Natural killer cell (primary cell): ENCODE data around the gene GNPTG. TPM values are rescaled to one million over a fixed set of nuclear protein-coding genes. Genes with fewer than 3 reads are reported as not detected.

Experiments
- ATAC-seq, 3 donors: fragments of 150-1000 bp in 2 of 3; fragments of 200-7000 bp in 1 of 3; cut with Tn5 transposase; 1 replicate in 1 of 3; 2 replicates in 2 of 3; pipeline ENCODE4 v1.10.0; 2021; ENCODE audit warnings: mild to moderate bottlenecking in 2 of 3, moderate library complexity in 2 of 3
- DNase-seq, 2 donors: peaks; one replicate each; pipeline versions ENCODE4 v3.0.0 to v3.0.0-alpha.2; 2013 to 2021; ENCODE audit warnings: mixed read lengths in 1 of 2
- H3K27ac ChIP-seq: one replicate; pipeline ENCODE4 v1.5.1; 2013; ENCODE audit warnings: mild to moderate bottlenecking, low read length
- H3K27me3 ChIP-seq: one replicate; pipeline ENCODE4 v1.6.1; 2013; ENCODE audit warnings: low read length; ENCODE audit not compliant: control insufficient read depth, insufficient read depth
- H3K36me3 ChIP-seq: one replicate; pipeline ENCODE4 v1.6.1; 2013; ENCODE audit warnings: low read length; ENCODE audit not compliant: control insufficient read depth, insufficient read depth
- H3K4me1 ChIP-seq: one replicate; pipeline ENCODE4 v1.6.1; 2013; ENCODE audit warnings: low read length; ENCODE audit not compliant: control insufficient read depth, insufficient read depth
- H3K4me3 ChIP-seq: one replicate; pipeline ENCODE4 v1.5.1; 2013; ENCODE audit warnings: low read length
- H3K9me3 ChIP-seq: one replicate; pipeline ENCODE4 v1.6.1; 2013; ENCODE audit warnings: low read length; ENCODE audit not compliant: control insufficient read depth, insufficient read depth
- H3K27ac Mint-ChIP-seq, 2 donors: one replicate each; pipeline ENCODE4 v1.8.0; 2022; ENCODE audit warnings: mild to moderate bottlenecking in 2 of 2, mixed read lengths in 2 of 2, moderate library complexity in 1 of 2
- H3K27me3 Mint-ChIP-seq, 2 donors: one replicate each; pipeline ENCODE4 v1.8.0; 2022; ENCODE audit warnings: low read depth in 2 of 2, mixed read lengths in 2 of 2
- H3K36me3 Mint-ChIP-seq: one replicate; pipeline ENCODE4 v1.8.0; 2022; ENCODE audit warnings: mixed read lengths
- H3K4me1 Mint-ChIP-seq, 2 donors: one replicate each; pipeline ENCODE4 v1.8.0; 2022; ENCODE audit warnings: mixed read lengths in 2 of 2
- H3K4me3 Mint-ChIP-seq: one replicate; pipeline ENCODE4 v1.8.0; 2022; ENCODE audit warnings: mild to moderate bottlenecking, moderate library complexity, mixed read lengths
- H3K9me3 Mint-ChIP-seq, 2 donors: one replicate each; pipeline ENCODE4 v1.8.0; 2022; ENCODE audit warnings: mixed read lengths in 2 of 2
- WGBS: methylation state at CpG from one replicate; pipeline ENCODE4 v1.1.7; 2013; ENCODE audit warnings: missing lambda C conversion rate; ENCODE audit not compliant: insufficient coverage; 5-methylcytosine and 5-hydroxymethylcytosine counted together
- intact Hi-C: fragments of 100-400 bp; cut with micrococcal nuclease; formaldehyde crosslinking; loops from one replicate; pipeline ENCODE4 v1.14.2; 2022
- total RNA-seq, 4 donors: library from RNA; stranded (reverse); fragments of 120-200 nt in 1 of 4; gene quantifications; one replicate each; pipeline versions ENCODE4 v1.2.3 to v1.2.4, GENCODE V29; 2013 to 2022
- TF ChIP-seq, protein P1 (sequence below): fragments of 200-600 bp; IDR thresholded peaks from one replicate; pipeline ENCODE4 v1.8.0; 2022; ENCODE audit warnings: antibody characterized with exemption

Gene GNPTG
- total RNA-seq, 3 donors from 2014 or later (not counting 1 experiment from before 2014, with no cell fraction given) = 58.7 to 65.9 (median 62.0) TPM

DNA sequence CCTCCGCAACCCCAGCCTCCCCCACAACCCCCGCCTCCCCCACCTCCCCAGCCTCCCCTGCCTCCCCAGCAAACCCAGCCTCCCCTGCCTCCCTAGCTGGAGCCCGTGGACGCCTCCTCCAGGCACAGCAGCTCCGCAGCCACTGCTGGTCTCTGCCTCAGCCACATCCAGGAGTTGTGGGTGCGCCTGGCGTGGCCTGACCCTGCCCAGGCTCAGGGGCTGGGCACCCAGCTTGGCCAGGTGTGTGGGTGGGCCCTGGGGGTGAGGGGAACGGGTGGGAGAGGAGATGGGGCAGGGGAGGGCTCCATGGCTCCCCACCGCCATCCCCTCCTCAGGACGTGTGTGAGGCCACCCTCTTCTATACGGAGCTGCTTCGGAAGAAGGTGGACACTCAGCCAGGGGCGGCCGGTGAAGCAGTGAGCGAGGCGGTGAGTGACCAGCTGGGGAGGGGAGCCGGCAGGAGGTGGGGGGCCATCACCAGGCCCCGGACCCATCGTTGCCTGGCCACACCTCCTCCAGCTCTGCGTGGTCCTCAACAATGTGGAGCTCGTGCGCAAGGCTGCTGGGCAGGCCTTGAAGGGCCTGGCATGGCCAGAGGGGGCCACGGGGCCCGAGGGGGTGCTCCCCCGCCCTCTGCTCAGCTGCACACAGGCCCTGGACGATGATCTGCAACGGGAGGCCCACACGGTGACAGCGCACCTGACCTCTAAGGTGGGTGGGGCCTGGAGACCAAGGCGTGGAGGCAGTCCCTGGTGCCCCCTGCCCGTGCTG lies 5.9 kb upstream of the GNPTG start:
- DNase-seq = no peak
- Histone ChIP-seq H3K4me3 (no peak overlapping the region), H3K9me3 (no peaks in the 10 kb centered on the region), H3K4me1 (peaks cover 32% of the 10 kb centered on the region), H3K36me3 (peaks cover 12% of the 10 kb centered on the region), H3K27me3 (no peaks in the 10 kb centered on the region), H3K27ac (no peak overlapping the region)
- intact Hi-C loops = no loop called here
- no peak for ATAC-seq
- Mint-ChIP-seq H3K4me1 (peaks cover 9 to 23% of the 10 kb centered on the region in 2 donors), H3K9me3 (no peaks in the 10 kb centered on the region), H3K27me3 (no peaks in the 10 kb centered on the region), H3K4me3 (no peak overlapping the region), H3K27ac (no peak overlapping the region), H3K36me3 (no peaks in the 10 kb centered on the region)
- TF ChIP-seq, protein P1, sequence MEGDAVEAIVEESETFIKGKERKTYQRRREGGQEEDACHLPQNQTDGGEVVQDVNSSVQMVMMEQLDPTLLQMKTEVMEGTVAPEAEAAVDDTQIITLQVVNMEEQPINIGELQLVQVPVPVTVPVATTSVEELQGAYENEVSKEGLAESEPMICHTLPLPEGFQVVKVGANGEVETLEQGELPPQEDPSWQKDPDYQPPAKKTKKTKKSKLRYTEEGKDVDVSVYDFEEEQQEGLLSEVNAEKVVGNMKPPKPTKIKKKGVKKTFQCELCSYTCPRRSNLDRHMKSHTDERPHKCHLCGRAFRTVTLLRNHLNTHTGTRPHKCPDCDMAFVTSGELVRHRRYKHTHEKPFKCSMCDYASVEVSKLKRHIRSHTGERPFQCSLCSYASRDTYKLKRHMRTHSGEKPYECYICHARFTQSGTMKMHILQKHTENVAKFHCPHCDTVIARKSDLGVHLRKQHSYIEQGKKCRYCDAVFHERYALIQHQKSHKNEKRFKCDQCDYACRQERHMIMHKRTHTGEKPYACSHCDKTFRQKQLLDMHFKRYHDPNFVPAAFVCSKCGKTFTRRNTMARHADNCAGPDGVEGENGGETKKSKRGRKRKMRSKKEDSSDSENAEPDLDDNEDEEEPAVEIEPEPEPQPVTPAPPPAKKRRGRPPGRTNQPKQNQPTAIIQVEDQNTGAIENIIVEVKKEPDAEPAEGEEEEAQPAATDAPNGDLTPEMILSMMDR = no peak
- 80% methylated on average over 29 of the region's 31 CpGs for WGBS

DNA sequence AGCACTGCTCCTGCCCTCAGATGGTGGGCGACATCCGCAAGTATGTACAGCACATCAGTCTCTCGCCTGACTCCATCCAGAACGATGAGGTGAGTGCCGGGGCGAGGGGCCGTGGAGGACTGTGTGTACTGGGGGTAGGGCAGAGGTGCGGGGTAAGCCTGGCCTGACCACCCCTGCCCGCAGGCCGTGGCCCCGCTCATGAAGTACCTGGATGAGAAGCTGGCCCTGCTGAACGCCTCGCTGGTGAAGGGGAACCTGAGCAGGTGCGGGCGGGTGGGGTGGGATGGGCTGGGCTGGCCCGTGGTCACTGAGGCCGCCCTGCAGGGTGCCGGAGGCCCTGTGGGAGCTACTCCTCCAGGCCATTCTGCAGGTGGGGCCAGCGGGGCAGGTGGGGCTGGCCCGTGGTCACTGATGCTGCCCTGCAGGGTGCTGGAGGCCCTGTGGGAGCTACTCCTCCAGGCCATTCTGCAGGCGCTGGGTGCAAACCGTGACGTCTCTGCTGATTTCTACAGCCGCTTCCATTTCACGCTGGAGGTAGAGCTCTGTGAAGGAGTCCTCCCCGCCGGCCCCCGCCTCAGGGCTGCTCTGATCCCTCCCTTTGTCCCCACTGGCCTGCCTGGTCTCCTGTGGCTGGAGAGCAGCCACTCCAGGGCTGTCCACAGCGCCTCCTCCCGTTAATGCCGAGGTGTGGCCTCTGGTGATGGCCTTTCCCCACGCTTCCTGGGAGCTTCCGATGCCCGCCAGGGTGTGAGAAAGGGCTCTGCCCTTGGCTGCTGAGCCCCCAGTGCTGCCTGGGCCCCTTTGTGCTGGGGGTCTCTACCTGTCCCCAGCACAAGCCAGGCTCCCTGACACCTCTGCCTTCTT lies 5.1 kb upstream of the GNPTG start:
- Mint-ChIP-seq H3K27ac (no peak overlapping the region), H3K9me3 (no peaks in the 10 kb centered on the region), H3K27me3 (no peaks in the 10 kb centered on the region), H3K36me3 (no peaks in the 10 kb centered on the region), H3K4me1 (peaks cover 9 to 27% of the 10 kb centered on the region in 2 donors), H3K4me3 (no peak overlapping the region)
- Histone ChIP-seq H3K4me3 (no peak overlapping the region), H3K9me3 (no peaks in the 10 kb centered on the region), H3K27ac (no peak overlapping the region), H3K27me3 (no peaks in the 10 kb centered on the region), H3K4me1 (peaks cover 34% of the 10 kb centered on the region), H3K36me3 (peaks cover 12% of the 10 kb centered on the region)
- TF ChIP-seq, protein P1 = no peak
- intact Hi-C loops = no loop called here
- 84% methylated on average over 34 of the region's 34 CpGs for WGBS
- no peak for DNase-seq
- ATAC-seq = no peak

DNA sequence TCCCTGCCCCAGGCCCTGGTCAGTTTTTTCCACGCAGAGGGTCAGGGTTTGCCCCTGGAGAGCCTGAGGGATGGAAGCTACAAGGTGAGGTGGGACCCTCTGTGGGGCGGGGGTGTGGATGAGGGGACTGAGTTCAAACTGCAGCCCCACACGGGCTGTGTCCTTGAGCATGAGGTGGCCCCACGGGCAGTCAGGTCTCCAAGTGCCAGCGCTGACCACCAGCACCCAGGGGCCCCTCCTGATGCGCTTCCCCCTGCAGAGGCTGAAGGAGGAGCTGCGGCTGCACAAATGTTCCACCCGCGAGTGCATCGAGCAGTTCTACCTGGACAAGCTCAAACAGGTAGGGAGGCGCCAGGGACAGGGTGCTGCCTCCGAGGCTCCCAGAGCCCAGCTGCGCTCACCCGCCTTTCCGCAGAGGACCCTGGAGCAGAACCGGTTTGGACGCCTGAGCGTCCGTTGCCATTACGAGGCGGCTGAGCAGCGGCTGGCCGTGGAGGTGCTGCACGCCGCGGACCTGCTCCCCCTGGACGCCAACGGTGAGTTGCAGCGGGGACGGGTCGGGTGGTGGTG lies 4.4 kb upstream of the GNPTG start:
- ATAC-seq = no peak
- H3K36me3 Mint-ChIP-seq = no peaks in the 10 kb centered on the region

More for the DNA sequence above, 4.4 kb upstream of the GNPTG start:
- Mint-ChIP-seq H3K9me3 (no peaks in the 10 kb centered on the region), H3K27me3 (no peaks in the 10 kb centered on the region), H3K27ac (no peak overlapping the region), H3K4me3 (no peak overlapping the region), H3K4me1 (peaks cover 13 to 31% of the 10 kb centered on the region in 2 donors)
- DNase-seq = no peak
- H3K9me3 ChIP-seq = no peaks in the 10 kb centered on the region
- H3K27ac ChIP-seq = no peak overlapping the region
- intact Hi-C loops = no loop called here
- no peaks in the 10 kb centered on the region for H3K27me3 ChIP-seq
- 93% methylated on average over 31 of the region's 31 CpGs for WGBS
- TF ChIP-seq, protein P1 = no peak
- peaks cover 31% of the 10 kb centered on the region for H3K4me1 ChIP-seq
- H3K36me3 ChIP-seq = peaks cover 12% of the 10 kb centered on the region
- H3K4me3 ChIP-seq = no peak overlapping the region
